ENCODE results near the gene POLRMT.

DNA sequence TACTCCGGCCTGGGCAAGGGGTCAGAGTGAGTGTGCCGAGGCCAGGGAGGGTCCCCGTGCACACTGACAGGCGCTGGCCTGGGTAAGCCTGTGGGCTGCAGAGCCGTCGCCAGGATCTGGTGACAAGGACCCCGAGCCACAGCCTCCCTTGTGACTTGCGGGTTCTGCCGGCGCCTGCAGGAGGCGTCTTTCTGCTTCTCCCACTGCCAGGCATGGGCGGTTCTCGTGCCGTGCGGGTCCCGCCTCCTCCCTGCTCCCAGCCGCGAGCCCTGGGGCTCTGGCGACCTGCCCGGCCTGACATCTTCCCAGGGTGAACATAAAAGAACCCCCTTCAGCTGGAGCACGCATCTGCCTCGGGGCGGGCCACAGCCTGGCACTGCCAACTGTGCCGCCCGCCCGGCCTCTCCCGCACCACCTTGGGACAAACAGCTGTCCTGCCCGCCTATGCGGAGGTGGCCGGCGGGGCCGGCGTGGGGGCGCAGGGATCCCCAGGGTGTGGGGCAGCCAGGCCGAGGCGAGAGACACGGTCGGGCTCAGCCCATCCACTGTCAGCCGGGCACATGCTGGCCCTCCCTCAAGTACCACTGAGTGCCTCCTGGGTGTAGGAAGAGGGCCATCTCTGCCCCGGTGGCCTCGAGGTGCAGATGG lies 45.1 kb downstream of the POLRMT start:
- TF ChIP-seq POLR2A (IDR thresholded peaks at IDR 0.05) = no peak
- TF ChIP-seq, protein P1, sequence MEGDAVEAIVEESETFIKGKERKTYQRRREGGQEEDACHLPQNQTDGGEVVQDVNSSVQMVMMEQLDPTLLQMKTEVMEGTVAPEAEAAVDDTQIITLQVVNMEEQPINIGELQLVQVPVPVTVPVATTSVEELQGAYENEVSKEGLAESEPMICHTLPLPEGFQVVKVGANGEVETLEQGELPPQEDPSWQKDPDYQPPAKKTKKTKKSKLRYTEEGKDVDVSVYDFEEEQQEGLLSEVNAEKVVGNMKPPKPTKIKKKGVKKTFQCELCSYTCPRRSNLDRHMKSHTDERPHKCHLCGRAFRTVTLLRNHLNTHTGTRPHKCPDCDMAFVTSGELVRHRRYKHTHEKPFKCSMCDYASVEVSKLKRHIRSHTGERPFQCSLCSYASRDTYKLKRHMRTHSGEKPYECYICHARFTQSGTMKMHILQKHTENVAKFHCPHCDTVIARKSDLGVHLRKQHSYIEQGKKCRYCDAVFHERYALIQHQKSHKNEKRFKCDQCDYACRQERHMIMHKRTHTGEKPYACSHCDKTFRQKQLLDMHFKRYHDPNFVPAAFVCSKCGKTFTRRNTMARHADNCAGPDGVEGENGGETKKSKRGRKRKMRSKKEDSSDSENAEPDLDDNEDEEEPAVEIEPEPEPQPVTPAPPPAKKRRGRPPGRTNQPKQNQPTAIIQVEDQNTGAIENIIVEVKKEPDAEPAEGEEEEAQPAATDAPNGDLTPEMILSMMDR (IDR thresholded peaks at IDR 0.05) = no peak
